Epithelial cell of proximal tubule (primary cell): ENCODE measurements around the gene ITGBL1. TPM values are rescaled to one million over a fixed set of nuclear protein-coding genes. Genes with fewer than 3 reads are reported as not detected.

Source experiments
- DNase-seq: peaks from one replicate; pipeline ENCODE4 v3.0.0-alpha.2; 2011; ENCODE audit warnings: low read depth
- H3K4me3 ChIP-seq: 2 replicates; pipeline ENCODE4 v1.5.1; 2011; ENCODE audit warnings: low read depth, mild to moderate bottlenecking, low read length
- total RNA-seq: library from RNA; depleted of rRNA; stranded (reverse); fragments of >200 nt; gene quantifications from 2 replicates; pipeline ENCODE4 v1.2.3, GENCODE V29; 2015
- TF ChIP-seq, protein P1 (sequence below): conservative IDR thresholded peaks from 2 replicates; pipeline ENCODE4 v1.5.1; 2012; ENCODE audit warnings: low read depth, mild to moderate bottlenecking, low read length

The ITGBL1 gene
- total RNA-seq, 1 donor from 2014 or later, result 1.1 TPM

- TF ChIP-seq, protein P1, sequence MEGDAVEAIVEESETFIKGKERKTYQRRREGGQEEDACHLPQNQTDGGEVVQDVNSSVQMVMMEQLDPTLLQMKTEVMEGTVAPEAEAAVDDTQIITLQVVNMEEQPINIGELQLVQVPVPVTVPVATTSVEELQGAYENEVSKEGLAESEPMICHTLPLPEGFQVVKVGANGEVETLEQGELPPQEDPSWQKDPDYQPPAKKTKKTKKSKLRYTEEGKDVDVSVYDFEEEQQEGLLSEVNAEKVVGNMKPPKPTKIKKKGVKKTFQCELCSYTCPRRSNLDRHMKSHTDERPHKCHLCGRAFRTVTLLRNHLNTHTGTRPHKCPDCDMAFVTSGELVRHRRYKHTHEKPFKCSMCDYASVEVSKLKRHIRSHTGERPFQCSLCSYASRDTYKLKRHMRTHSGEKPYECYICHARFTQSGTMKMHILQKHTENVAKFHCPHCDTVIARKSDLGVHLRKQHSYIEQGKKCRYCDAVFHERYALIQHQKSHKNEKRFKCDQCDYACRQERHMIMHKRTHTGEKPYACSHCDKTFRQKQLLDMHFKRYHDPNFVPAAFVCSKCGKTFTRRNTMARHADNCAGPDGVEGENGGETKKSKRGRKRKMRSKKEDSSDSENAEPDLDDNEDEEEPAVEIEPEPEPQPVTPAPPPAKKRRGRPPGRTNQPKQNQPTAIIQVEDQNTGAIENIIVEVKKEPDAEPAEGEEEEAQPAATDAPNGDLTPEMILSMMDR, result no peak
- H3K4me3 ChIP-seq, result peak within 1 kb of the TSS; percentile 59
- no peak for DNase-seq
Measured at GRCh38 chr13:101416181-101417042, 36.1 kb upstream of the ITGBL1 start, which contains the start of gene NALCN. Gene NALCN (minus strand): TSS chr13:101416508. CDS start chr13:101399126, 17,382 bp downstream.

- TF ChIP-seq, protein P1, result no peak
- peak overlapping the region; percentile 59 for H3K4me3 ChIP-seq
- peak; percentile 27 for DNase-seq
Measured at GRCh38 chr13:101417043-101417406, 35.5 kb upstream of the ITGBL1 start.

- TF ChIP-seq, protein P1, result no peak
- DNase-seq, result no peak
- no peak overlapping the region for H3K4me3 ChIP-seq
Measured at GRCh38 chr13:101417501-101417900, 35.0 kb upstream of the ITGBL1 start.

DNA sequence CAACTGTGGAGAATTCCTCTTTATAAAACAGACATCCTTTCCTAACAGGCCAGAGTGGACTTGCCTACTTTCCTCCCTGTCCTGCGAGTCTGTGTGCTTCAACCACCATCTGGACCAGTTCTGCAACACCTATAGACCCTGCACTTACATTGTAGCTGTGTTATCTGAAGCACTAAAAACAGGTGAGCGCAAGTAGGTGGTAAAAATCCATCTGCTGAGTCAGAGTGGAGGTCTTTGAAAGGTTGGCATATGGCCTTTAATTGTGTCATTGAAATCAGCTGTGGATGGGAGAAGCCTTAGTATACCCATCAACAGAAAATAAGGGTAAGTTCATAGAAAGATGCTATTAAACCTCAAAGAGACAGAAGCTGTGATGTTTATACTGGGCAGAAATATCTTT lies 28.6 kb upstream of the ITGBL1 start:
- DNase-seq, result no peak
- TF ChIP-seq, protein P1, result no peak
- no peak overlapping the region for H3K4me3 ChIP-seq

GRCh38 chr13:101424381-101425155 lies 27.9 kb upstream of the ITGBL1 start:
- DNase-seq, result no peak
- TF ChIP-seq, protein P1, result no peak
- no peak overlapping the region for H3K4me3 ChIP-seq

DNA sequence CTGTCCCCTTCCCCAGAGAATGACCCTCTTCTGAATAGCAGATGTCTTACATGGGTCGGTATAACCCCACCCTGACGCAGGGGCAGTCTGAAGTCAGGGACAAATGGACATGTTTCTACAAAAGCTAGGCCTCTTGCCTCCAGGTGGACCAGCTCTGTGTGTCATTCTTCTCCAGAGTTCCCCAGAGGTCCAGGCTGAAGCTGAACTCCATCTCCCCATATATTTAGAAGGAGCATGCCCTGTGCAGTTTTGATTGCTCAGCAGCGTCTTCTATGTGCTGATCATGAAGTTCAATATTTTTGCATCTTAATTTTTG lies 27.4 kb upstream of the ITGBL1 start:
- H3K4me3 ChIP-seq, result no peak overlapping the region
- TF ChIP-seq, protein P1, result no peak
- DNase-seq, result no peak
